DND-41 (cell line): ENCODE measurements around the gene FREM1.

Experiments
- ATAC-seq: fragments of 200-7000 bp; cut with Tn5 transposase; 3 replicates; pipeline ENCODE4 v1.9.1; 2021; ENCODE audit warnings: low read depth; ENCODE audit not compliant: insufficient read depth
- DNase-seq: peaks from one replicate; pipeline ENCODE4 v3.0.0-alpha.2; 2020
- H2AFZ ChIP-seq: 2 replicates; pipeline ENCODE4 v1.6.0; 2012; ENCODE audit warnings: low read depth, low read length
- H3K27ac ChIP-seq: 2 replicates; pipeline ENCODE4 v1.5.1; 2012; ENCODE audit warnings: low read length, inconsistent platforms
- H3K27me3 ChIP-seq: fragments of 200-600 bp; sonication (generic); 2 replicates; pipeline ENCODE4 v1.6.0; 2012; ENCODE audit warnings: low read length, mild to moderate bottlenecking, inconsistent platforms; ENCODE audit not compliant: insufficient read depth, poor library complexity
- H3K36me3 ChIP-seq: 2 replicates; pipeline ENCODE4 v1.5.1; 2012; ENCODE audit warnings: low read length, inconsistent platforms; ENCODE audit not compliant: insufficient read depth
- H3K4me1 ChIP-seq: 2 replicates; pipeline ENCODE4 v1.5.1; 2012; ENCODE audit warnings: mild to moderate bottlenecking, low read length; ENCODE audit not compliant: insufficient read depth
- H3K4me2 ChIP-seq: 2 replicates; pipeline ENCODE4 v1.6.0; 2012; ENCODE audit warnings: mild to moderate bottlenecking, moderate library complexity, low read length, inconsistent platforms; ENCODE audit not compliant: insufficient read depth
- H3K4me3 ChIP-seq, 2 experiments: fragments of 200-600 bp in 1 of 2; shearing (Covaris generic) in 1 of 2; 2 replicates each; pipeline ENCODE4 v1.5.1; 2012 to 2016; ENCODE audit warnings: inconsistent platforms in 2 of 2, low read length in 2 of 2, mild to moderate bottlenecking in 2 of 2, low read depth in 1 of 2, moderate library complexity in 1 of 2
- H3K79me2 ChIP-seq: 2 replicates; pipeline ENCODE4 v1.6.0; 2012; ENCODE audit warnings: low read length, inconsistent platforms; ENCODE audit not compliant: insufficient read depth
- H3K9ac ChIP-seq: 2 replicates; pipeline ENCODE4 v1.6.0; 2012; ENCODE audit warnings: low read depth, mild to moderate bottlenecking, inconsistent platforms, low read length, moderate library complexity
- H3K9me3 ChIP-seq: 2 replicates; pipeline ENCODE4 v1.5.1; 2012; ENCODE audit warnings: low read length, moderate library complexity, mild to moderate bottlenecking, inconsistent platforms; ENCODE audit not compliant: insufficient read depth, severe bottlenecking
- H4K20me1 ChIP-seq: 2 replicates; pipeline ENCODE4 v1.6.0; 2012; ENCODE audit warnings: low read length; ENCODE audit not compliant: insufficient read depth
- CTCF ChIP-seq: IDR thresholded peaks from 2 replicates; pipeline ENCODE4 v1.5.1; 2012; ENCODE audit warnings: borderline replicate concordance, low read length, moderate library complexity, mild to moderate bottlenecking; ENCODE audit not compliant: poor library complexity, severe bottlenecking; ENCODE audit errors: extremely low read depth
- EZH2 ChIP-seq: IDR thresholded peaks from 3 replicates; pipeline ENCODE4 v1.6.1; 2012; ENCODE audit warnings: borderline replicate concordance, low read depth, mild to moderate bottlenecking, moderate library complexity, low read length, inconsistent platforms; ENCODE audit not compliant: severe bottlenecking

Gene FREM1

GRCh38 chr9:14895806-14896205 lies 14.4 kb downstream of the FREM1 start:
- no peak overlapping the region for H3K4me3 ChIP-seq
- no peaks in the 10 kb centered on the region for H3K36me3 ChIP-seq
- H3K4me1 ChIP-seq = no peaks in the 10 kb centered on the region
- no peak for TF ChIP-seq EZH2
- no peaks in the 10 kb centered on the region for H3K27me3 ChIP-seq
- H3K9me3 ChIP-seq = no peaks in the 10 kb centered on the region
- H3K79me2 ChIP-seq = no peaks in the 10 kb centered on the region
- DNase-seq (no peak), ATAC-seq (no peak)
- no peak overlapping the region for H3K27ac ChIP-seq
- H3K4me2 ChIP-seq = no peak overlapping the region
- H2AFZ ChIP-seq = no peak overlapping the region
- no peak overlapping the region for H3K9ac ChIP-seq
- H4K20me1 ChIP-seq = no peaks in the 10 kb centered on the region

- Histone ChIP-seq H4K20me1 (no peaks in the 10 kb centered on the region), H3K27ac (no peak overlapping the region), H3K9ac (no peak overlapping the region), H3K36me3 (no peaks in the 10 kb centered on the region), H2AFZ (no peak overlapping the region), H3K9me3 (no peaks in the 10 kb centered on the region), H3K4me2 (no peak overlapping the region), H3K4me1 (no peaks in the 10 kb centered on the region), H3K4me3 (no peak overlapping the region), H3K27me3 (no peaks in the 10 kb centered on the region), H3K79me2 (no peaks in the 10 kb centered on the region)
- no peak for ATAC-seq
- no peak for DNase-seq
- no peak for TF ChIP-seq CTCF
- no peak for TF ChIP-seq EZH2
Measured at GRCh38 chr9:14893280-14893679, 16.9 kb downstream of the FREM1 start.

GRCh38 chr9:14891332-14891731 lies 18.9 kb downstream of the FREM1 start:
- no peak overlapping the region for H3K9ac ChIP-seq
- H3K4me3 ChIP-seq = no peak overlapping the region
- no peaks in the 10 kb centered on the region for H3K79me2 ChIP-seq
- no peak for TF ChIP-seq EZH2
- no peak for TF ChIP-seq CTCF
- no peaks in the 10 kb centered on the region for H3K27me3 ChIP-seq
- H3K36me3 ChIP-seq = no peaks in the 10 kb centered on the region
- no peaks in the 10 kb centered on the region for H3K9me3 ChIP-seq
- no peak overlapping the region for H2AFZ ChIP-seq
- ATAC-seq (no peak), DNase-seq (no peak)
- no peak overlapping the region for H3K27ac ChIP-seq
- no peaks in the 10 kb centered on the region for H3K4me1 ChIP-seq
- no peak overlapping the region for H3K4me2 ChIP-seq
- no peaks in the 10 kb centered on the region for H4K20me1 ChIP-seq

GRCh38 chr9:14889451-14889850 lies 20.8 kb downstream of the FREM1 start:
- Histone ChIP-seq H3K9ac (no peak overlapping the region), H3K4me3 (no peak overlapping the region), H3K9me3 (no peaks in the 10 kb centered on the region), H2AFZ (no peak overlapping the region), H4K20me1 (no peaks in the 10 kb centered on the region), H3K27me3 (no peaks in the 10 kb centered on the region), H3K27ac (no peak overlapping the region), H3K79me2 (no peaks in the 10 kb centered on the region), H3K36me3 (no peaks in the 10 kb centered on the region), H3K4me2 (no peak overlapping the region), H3K4me1 (no peaks in the 10 kb centered on the region)
- DNase-seq = no peak
- ATAC-seq = no peak
- TF ChIP-seq CTCF (no peak), EZH2 (no peak)
